Embryonic facial prominence (tissue), 1 donor: ENCODE data around the gene MBD3.

Experiments used
- DNase-seq: peaks from one replicate; pipeline ENCODE4 v3.0.0-alpha.2; 2016; ENCODE audit errors: extremely low spot score

The MBD3 gene

DNA sequence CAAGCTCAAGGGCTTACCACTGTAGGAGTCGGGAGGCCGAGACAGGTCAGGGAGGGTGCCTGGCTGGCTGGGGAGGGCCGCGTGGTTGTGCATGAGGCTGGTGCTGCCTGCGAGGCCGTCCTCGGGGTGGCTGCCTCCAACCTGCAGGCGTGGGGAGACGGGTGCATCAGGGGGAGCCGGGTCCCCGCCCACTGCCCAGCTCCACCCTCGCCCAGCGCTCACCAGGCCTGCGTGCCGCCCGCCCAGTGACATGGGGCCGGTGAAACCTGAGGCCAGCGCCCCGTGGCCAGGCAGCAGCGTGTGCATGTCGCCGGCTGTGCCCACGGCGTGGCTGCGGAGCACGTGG, 26.4 kb upstream of the MBD3 start:
- DNase-seq, result no peak

DNA sequence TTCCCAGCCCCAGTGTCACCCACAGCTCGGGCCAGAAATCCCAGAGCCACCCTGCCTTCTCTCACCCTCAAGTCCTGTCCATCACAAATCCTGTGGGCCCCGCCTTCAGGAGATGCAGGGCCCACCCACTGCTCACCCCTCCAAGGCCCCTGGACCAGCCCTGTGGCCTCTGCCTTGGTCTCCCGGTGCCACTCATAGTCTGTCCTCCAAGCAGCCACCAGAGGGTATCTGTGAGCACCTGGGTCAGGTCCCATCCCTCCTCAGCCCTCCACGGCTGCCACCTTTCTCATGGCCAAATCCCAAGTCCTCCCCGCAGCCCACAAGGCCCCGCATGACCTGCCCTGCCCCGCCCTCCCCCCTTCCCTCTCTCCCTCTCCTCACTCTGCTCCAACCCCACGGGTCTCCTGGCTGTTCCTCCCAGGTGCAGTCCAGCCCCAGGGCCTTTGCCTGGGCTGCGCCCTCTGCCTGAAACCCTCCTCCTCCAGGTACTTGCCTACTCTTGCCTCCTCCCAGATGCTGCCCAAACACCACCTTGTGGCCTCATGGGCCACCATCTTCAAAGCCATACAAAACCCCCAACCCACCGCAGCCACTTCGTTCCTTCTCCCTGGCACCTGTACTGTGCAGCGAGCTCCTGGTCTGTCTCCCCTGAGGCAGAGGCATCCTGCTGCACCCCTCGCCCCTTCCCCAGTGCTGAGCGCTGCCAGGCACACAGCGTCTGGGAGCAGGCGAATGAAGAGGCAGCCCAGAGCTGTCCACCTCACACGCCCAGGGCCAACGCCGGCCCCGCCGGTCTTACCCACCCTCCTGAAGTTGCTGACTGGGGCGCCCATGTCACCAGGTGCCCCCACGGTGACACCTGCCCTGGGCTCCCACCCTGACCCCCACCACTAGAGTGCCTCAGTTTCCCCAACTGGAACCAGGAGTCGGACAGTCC, 25.8 kb upstream of the MBD3 start:
- DNase-seq, result no peak

DNA sequence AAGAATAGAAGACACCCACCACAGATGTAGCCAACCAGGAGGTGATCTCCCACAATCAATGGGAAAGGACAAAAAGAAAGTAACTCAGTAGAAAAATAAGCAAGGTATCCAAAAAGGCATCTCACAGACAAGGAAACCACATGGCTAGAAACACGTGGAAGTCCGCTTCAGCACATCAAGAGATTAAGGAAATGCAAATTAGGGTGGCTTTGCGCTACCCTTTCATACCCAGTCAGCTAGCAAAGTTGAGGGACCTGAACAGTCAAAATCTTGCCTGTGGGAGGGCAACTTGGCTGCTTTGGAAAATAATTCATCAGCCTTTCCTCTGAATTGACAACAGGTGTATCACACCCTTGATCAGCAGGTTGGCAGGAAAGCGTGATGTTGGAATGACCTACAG, 24.2 kb upstream of the MBD3 start:
- no peak for DNase-seq

DNA sequence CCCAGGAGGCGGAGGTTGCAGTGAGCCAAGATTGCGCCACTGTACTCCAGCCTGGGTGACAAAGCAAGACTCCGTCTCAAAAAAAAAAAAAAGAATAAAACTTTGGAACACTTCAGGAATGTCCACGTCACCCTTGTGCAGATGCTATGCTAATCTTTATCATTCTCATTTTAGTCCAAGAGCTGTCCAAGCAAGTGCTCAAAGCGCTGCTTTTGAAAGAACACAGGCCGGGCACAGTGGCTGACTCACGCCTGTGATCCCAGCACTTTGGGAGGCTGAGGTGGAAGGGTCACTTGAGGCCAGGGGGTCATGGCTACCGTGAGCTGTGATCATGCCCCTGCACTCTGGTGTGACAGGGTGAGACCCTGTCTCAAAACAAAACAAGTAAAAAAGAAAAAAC, 23.7 kb upstream of the MBD3 start:
- no peak for DNase-seq

DNA sequence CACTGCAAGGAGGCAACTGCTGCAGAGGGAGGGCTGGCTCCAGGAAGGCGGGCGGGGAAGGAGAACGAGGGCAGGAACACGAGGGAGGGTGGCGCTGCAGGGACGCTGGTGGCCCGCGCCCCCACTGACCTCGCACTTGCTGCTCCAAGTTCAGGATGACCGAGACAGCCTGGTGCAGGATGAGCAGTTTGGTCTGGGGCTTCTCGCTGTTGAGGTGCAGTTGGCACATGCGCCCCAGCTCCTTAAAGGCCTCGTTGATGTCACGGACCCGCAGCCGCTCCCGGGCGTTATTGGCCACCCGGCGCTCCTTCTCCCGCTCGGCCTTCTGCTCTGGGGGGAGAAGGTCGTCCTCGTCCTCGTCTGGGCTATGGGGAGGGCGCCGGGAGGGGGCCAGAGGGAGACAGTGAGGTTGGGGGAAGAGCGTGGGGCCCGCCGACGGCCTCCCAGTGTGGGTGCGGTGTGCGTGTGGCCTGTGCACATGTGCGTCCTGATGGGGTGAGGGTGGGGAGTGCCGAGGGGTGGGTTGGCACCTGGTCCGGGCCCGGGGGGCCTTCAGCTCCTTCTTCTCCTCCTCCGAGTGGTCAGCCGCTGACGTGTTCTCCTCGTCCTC, 22.6 kb upstream of the MBD3 start:
- DNase-seq, result no peak

DNA sequence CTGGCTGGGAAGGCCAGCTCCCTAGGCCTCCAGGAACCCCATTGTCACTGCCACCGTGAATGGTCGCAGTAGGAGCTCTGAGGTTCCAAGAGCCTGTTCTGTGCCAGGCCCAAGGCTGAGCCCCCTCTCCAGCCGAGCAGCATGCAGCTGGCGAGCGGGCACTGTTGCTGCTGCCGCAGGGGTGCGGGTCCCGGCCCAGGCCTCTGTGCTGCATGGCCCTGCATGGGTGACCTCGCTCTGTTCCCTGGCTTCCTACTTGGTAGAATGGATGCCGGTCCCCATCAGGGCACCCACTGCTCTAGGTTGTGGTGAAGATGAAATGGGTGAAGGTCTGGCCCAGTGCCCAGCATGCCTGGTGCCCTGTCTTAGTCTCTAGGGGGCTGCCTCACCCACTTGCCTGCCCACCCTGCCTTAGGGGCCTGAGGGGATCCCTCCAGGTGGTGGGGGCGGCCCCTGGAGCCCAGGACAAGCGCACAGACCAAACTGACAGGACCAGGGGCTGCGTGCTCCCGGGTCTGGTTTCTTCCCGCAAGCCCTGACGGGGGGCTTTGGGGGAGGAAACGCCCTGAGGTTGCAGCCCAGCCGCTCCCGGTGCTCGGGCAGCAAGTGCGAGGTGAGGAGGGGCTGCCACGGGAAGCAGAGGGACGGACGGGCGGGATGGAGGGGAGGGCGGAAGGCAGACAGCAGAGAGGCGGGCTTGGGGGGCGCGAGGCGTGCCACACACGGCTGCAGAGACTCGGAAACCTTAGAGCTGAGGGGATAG, 21.3 kb upstream of the MBD3 start:
- DNase-seq, result no peak

DNA sequence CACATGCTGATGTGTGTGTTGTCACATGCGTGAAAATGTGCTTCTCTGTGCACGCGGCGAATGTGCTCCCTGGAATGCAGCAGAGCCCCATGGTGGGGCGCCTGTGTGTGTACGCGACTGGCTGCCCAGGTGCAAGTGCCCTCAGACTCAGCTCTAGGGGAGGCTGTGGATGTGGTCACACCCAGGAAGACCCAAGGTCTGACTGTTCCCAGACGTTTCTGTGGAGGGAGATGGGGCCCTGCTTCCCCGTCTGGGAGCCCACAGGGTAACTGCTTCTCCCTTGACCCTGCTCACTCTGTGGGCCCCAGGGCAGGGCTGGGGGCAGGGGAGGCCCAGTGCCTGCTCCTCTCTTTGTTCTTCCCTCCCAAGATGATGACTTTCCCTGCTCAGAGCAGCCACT, 20.5 kb upstream of the MBD3 start:
- DNase-seq, result no peak

DNA sequence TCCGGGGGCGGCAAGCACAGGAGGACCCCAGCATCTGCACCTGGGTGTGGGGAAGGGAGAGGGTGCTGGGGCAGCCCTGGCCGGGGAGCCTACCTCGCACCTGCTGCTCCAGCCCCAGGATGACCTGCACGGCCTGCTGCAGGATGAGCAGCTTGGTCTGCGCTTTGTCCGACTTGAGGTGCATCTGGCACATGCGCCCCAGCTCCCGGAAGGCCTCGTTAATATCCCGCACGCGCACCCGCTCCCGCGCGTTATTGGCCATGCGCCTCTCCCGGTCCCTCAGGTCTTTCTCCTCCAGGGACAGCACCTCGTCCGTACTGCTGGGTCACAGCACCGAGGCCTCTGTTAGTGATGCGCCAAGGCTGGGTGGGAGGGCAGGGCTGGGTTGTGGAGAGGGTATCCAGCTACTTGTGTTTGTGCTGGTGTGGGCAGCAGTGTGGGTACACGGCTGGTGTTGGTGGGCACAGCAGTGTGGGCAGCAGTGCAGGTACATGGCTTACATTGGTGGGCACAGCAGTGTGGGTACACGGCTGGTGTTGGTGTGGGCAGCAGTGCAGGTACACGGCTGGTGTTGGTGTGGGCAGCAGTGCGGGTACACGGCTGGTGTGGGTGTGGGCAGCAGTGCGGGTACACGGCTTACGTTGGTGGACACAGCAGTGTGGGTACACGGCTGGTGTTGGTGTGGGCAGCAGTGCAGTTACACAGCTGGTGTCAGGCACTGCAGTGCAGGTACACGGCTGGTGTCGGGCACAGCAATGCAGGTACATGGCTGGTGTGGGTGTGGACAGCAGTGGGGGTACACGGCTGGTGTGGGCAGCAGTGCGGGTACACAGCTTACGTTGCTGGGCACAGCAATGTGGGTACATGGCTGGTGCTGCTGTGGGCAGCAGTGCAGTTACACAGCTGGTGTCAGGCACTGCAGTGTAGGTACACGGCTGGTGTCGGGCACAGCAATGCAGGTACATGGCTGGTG, 19.7 kb upstream of the MBD3 start:
- no peak for DNase-seq

DNA sequence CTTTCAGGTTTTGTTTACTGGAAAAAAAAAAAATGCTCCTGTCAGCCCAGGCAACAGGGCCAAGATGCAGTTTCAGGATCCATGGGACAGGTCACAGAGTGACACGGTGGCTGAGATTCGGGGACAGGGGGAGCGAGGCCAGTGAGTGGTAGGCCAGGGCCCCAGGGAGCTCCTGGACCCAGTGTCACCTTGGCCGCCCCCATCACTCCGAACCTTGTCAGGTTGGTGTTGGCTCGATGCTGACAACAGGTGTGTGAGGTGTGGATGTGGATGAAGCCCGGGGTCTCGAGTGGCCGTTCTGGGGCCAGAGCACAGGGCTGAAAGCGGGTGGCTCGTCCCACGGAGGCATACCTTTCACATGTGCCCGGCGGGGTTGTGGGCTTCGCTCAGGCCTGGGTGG, 18.7 kb upstream of the MBD3 start:
- no peak for DNase-seq

DNA sequence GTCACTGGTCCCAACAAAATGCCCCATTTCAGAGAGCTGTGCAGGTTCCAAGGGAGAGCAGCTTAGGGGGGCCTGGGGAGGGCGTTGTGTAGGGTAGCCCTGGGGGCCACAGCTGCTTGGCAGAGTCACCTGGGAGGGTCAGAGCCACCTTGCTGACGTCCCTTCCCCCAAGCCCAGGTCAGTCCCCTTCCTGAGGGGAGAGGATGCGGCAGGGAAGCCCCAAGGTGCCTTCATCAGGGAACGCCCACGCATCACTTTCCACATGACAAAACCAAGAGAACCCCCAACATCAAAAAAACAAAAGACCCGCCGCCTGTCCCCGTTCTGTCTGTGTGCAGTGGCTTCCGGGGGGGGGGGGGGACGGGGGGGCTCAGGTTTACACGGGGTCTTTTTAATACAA, 17.9 kb upstream of the MBD3 start:
- DNase-seq, result no peak

DNA sequence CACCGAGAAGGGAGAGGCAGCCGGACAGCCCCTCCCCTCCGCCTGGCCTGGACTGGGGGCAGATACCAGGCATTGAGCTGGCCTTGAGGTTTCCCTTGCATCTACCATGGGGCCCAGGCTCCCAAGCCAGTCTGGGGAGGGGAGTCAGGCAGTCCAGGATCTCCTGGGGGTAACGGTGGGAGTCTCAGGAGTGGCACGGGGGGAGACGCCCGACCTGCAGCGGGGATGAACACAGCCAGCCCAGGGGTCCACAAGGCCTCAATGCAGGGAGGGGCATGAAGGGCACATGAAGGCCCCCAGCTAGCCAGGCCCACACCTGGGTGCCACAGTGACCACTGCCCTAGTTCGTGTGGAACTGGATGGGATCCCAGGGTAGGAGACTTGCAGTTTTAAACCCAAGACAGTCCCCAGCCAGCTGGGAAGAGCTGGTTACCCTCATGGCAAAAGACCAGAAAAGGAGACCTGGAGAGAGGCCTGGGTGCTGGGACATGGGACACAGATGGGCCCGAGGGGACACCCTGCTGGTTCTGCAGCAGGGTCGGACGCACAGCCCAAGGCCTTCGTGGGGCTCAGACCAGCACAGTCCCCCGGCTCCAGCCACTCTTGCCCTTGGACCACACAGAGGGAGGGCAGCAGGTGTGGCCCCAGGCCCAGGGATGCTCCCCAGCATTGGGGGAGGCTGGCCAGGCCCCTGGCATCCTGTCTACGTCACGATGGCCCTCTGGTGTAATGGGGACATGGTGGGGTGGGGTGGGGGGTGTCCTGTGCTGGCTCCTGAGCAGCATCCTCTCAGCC, 17.2 kb upstream of the MBD3 start:
- DNase-seq, result no peak

DNA sequence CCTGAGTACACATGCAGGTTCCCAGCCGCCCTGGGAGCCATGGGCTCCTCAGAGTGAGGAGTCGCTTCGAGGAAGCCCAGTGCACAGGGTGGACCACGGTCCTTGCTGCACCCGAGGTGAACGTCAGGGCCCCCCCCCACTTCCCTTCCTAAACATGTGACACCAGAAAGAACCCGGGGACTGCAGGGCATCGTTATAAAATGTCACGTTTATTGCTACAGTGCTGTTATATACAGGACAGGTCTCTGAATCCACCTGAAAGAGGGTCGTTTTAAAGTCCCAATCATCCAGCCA, 16.4 kb upstream of the MBD3 start:
- no peak for DNase-seq

DNA sequence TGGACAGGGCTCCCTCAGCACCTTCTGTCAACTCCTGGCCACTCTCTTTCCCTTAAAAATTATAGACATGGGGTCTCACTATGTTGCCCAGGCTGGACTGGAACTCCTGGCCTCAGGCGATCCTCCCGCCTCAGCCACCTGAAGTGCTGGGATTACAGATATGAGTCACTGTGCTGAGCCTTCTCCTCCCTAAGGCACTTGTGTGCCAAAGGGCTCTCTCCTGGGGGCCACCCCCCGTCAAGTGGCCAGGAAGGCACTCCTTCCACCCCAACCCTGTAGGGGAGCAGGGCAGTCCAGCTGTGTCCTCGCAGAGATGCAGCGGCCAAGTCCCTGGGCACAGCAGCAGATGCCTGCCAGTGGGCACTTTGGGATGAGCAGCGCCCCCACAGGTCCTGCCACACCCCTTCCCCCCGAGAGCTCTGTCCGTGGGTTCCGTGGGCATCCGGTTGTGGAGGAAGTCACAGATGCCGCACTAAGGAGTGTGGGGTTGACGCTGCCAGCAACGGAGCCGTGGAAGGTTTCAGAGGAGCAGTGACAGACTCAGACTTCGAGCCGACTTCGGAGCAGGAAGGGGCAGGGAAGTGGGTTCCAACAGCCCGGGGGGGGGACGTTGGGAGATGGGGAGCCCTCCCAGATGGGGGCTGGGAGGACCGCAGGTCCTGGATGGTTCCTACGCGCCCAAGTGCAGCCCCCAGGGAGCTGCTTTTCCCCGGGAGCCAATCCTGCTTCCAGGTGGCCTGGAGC, 15.9 kb upstream of the MBD3 start:
- DNase-seq, result no peak

DNA sequence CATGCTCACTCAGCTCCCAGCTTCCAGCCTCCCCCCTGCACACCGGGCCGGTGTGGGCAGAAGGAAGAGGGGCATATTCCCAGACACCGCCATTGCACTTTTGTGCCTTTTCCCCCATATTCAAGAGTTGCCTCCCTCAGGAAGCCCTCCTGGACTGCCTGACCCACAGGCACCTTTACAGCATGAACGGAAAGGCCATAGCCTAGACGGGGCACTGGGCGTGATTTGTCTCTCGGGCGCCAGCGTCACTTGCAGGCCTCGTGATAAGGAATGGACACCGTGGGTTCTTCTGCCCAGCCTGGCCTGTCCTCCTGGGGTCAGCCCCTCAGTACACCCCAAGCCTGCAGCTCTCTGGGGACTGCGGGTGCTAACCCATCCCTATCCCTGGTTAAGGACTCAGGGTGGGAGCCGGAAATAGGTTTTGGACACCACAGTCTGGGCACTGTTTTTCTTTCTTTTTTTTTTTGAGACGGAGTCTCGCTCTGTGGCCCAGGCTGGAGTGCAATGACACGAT, 13.5 kb upstream of the MBD3 start:
- no peak for DNase-seq

DNA sequence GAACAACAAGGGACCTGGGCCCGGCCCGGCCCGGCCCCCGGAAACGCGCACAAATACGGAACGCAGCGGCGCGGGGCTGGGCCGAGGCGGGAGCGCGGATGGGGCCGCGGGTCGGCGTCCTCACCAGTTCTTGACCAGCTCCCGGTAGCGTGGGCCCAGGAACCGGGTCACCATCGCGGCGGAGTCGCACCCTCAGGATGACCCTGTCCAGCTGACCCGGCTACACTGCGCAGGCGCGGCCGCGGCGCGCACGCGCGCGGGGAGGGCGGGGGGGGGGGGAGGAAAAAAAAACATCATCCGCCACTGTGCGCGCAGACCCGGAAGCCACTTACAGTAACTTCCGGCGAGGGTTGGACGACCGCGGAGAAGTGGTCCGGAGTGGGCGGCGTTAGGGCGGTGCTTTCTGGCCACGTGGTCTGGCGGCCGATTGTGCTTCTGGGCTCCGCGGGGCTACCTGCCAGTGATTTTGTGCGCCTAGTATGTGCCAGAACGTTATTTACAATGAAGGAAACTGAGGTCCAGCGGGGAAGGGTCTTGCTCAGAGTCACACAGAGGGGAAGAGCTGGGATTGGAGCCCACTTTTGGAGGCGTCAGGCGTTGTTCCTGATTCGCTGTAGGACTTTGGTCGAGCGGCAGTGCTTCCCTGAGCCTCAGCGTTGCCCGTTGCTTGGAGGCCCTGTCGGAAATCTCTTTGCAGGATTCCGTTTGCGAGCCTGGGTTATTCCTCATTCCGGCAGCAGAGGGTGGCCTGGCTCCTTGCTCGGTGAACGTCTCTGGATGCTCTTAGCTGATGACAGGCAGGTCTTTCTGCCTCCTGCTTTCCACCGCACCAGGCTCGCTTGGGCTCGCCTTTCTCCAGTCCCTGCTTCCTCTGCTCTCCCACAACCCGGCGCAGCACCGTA, 12.8 kb upstream of the MBD3 start, which contains the start of gene UQCR11:
Gene UQCR11, minus strand, starts transcription at position 227 of the 902 bp plus-strand sequence. Its CDS starts 53 bp downstream, at position 174.
- DNase-seq, result peak; percentile 91

DNA sequence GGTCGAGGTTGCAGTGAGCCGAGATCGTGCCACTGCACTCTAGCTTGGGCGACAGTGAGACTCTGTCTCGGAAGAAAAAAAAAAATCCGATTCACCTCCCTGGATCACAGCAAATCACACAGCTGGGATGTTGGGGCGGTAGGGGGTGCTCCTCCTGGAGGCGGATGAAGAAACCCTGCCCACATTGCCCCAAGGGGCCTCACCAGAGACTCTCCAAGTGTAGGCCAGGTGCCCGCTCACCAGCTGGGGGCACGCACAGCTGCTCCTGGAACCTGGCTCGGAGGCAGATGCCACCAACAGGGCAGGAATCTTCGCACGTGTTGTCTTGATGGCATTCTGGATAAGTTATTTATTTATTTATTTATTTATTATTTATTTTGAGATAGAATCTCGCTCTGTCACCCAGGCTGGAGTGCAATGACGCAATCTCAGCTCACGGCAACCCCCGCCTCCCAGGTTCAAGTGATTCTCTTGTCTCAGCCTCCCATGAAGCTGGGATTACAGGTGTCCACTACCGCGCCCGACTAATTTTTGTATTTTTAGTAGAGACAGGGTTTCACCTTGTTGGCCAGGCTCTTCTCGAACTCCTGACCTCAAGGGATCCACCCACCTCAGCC, 9.5 kb upstream of the MBD3 start:
- no peak for DNase-seq

DNA sequence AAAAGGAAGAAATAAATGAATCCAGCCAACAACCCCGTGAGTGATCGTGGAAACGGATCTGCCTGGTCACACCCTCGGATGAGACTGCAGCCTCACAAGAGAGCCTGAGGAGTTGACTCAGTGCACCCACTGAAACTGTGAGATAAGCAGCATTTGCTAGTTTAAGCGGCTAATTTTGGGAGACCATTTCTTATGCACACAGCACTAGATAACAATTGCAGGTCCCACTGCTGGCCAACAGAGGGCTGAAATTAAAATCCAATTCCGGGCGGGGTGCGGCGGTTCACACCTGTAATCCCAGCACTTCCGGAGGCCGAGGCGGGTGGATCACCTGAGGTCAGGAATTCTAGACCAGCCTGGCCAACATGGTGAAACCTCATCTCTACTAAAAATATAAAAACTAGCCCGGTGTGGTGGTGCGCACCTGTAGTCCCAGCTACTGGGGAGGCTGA, 9.0 kb upstream of the MBD3 start:
- DNase-seq, result no peak

DNA sequence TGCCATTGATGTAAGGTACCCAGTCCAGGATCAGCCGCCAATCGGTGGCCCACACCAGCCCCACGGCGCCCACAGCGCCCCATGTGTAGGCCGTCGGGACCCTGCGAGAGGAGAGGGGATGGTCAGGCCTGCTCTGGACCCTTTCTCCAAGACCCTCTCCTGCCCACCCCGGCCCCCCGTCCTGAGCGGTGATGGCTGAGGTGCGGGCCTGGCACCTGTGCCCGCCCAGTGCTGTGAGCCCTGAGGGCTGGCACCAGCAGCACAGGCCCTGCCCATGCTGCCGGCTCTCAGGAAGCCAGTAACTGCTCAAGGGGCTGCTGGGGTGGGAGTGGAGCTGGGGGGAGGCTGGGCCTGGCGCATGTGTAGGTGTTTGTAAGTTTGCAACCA, 6.8 kb upstream of the MBD3 start:
- no peak for DNase-seq
